DOHH2 (cell line): Measurements from ENCODE around the gene LYRM2.

Experiments used
- EZH2phosphoT487 ChIP-seq: fragments of 200-600 bp; sonication (generic); IDR thresholded peaks from 2 replicates; pipeline ENCODE4 v1.6.1; 2017; ENCODE audit warnings: borderline replicate concordance, mild to moderate bottlenecking, antibody characterized with exemption, low read length, moderate library complexity, mixed read lengths
- TF ChIP-seq, protein P1 (sequence below): fragments of 200-600 bp; sonication (generic); IDR thresholded peaks from one replicate; pipeline ENCODE4 v1.5.1; 2014; ENCODE audit warnings: antibody characterized with exemption, mild to moderate bottlenecking, low read depth, low read length; ENCODE audit not compliant: poor library complexity, severe bottlenecking

DNA sequence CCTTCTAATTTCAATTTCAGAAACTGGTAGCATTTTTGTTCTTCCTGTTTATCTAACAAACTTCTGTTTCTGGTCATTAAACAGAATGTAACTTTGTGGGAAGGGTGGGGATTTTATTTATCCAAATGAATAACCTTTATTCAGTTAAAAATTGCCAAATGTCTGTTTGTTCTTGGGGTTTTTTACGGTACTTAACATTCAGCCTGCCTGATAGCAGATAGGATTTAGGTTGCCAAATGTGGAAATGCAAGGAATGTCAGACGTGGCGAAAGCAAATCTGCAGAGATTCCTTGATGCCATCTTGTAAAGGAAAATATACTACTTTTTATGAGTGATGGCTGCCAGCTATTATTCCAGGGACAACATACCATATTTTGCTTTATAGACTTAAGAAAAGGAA lies 95.7 kb downstream of the LYRM2 start:
- TF ChIP-seq, protein P1, sequence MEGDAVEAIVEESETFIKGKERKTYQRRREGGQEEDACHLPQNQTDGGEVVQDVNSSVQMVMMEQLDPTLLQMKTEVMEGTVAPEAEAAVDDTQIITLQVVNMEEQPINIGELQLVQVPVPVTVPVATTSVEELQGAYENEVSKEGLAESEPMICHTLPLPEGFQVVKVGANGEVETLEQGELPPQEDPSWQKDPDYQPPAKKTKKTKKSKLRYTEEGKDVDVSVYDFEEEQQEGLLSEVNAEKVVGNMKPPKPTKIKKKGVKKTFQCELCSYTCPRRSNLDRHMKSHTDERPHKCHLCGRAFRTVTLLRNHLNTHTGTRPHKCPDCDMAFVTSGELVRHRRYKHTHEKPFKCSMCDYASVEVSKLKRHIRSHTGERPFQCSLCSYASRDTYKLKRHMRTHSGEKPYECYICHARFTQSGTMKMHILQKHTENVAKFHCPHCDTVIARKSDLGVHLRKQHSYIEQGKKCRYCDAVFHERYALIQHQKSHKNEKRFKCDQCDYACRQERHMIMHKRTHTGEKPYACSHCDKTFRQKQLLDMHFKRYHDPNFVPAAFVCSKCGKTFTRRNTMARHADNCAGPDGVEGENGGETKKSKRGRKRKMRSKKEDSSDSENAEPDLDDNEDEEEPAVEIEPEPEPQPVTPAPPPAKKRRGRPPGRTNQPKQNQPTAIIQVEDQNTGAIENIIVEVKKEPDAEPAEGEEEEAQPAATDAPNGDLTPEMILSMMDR = no peak
- TF ChIP-seq EZH2phosphoT487 = no peak
